Left ventricle myocardium inferior (tissue), 1 donor: ENCODE data around the gene IPMK. TPM values are rescaled to one million over a fixed set of nuclear protein-coding genes. Genes with fewer than 3 reads are reported as not detected.

Source experiments
- DNase-seq: peaks from one replicate; pipeline ENCODE4 v3.0.0-alpha.2; 2020
- H3K27ac ChIP-seq: fragments of 200-600 bp; replicated peaks from 2 replicates; pipeline ENCODE4 v1.8.0; 2021
- H3K27me3 ChIP-seq: fragments of 200-600 bp; 2 replicates; pipeline ENCODE4 v1.8.0; 2021; ENCODE audit warnings: low read depth
- H3K36me3 ChIP-seq: fragments of 200-600 bp; 2 replicates; pipeline ENCODE4 v1.8.0; 2021
- H3K4me1 ChIP-seq: fragments of 200-600 bp; 2 replicates; pipeline ENCODE4 v1.8.0; 2021
- H3K4me3 ChIP-seq: fragments of 200-600 bp; 2 replicates; pipeline ENCODE4 v1.8.0; 2021; ENCODE audit warnings: mild to moderate bottlenecking, moderate library complexity
- H3K9me3 ChIP-seq: fragments of 200-600 bp; replicated peaks from 2 replicates; pipeline ENCODE4 v1.8.0; 2021
- CTCF ChIP-seq: fragments of 200-600 bp; IDR thresholded peaks from 2 replicates; pipeline ENCODE4 v1.8.0; 2021; ENCODE audit warnings: antibody characterized with exemption, mild to moderate bottlenecking, borderline replicate concordance
- intact Hi-C: fragments of 100-400 bp; cut with micrococcal nuclease; formaldehyde crosslinking; loops from one replicate; pipeline ENCODE4 v1.11.0; 2022
- total RNA-seq: library from RNA; stranded (reverse); fragmentation: NEBNext Ultra II Directional; extraction: Animal tissue kit (Norgen Biotek cat#: 25700); gene quantifications from one replicate; pipeline ENCODE4 v1.2.1, GENCODE V29; 2021
- donor health status: DM: no; HTN: yes; CAD: no; lungs with severe emphysema.

The IPMK gene
- total RNA-seq, 1 donor from 2014 or later, result 2.3 TPM

GRCh38 chr10:58225654-58226053 lies 42.0 kb downstream of the IPMK start:
- H3K27ac ChIP-seq, result no peak overlapping the region
- no peak for DNase-seq
- H3K36me3 ChIP-seq, result peaks cover 40% of the 10 kb centered on the region
- TF ChIP-seq CTCF, result no peak
- intact Hi-C loops, result no loop called here
- no peaks in the 10 kb centered on the region for H3K27me3 ChIP-seq
- H3K9me3 ChIP-seq, result no peaks in the 10 kb centered on the region
- H3K4me3 ChIP-seq, result no peak overlapping the region
- H3K4me1 ChIP-seq, result peaks cover under 1% of the 10 kb centered on the region

- TF ChIP-seq CTCF, result no peak
- H3K4me3 ChIP-seq, result no peak overlapping the region
- no peak for DNase-seq
- intact Hi-C loops, result no loop called here
- peaks cover 19% of the 10 kb centered on the region for H3K4me1 ChIP-seq
- peaks cover 9% of the 10 kb centered on the region for H3K36me3 ChIP-seq
- H3K27ac ChIP-seq, result no peak overlapping the region
- H3K9me3 ChIP-seq, result no peaks in the 10 kb centered on the region
- no peaks in the 10 kb centered on the region for H3K27me3 ChIP-seq
These were observed 46.8 kb downstream of the IPMK start for GRCh38 chr10:58220769-58221451.

GRCh38 chr10:58219875-58220274 lies 47.8 kb downstream of the IPMK start:
- Histone ChIP-seq H3K27me3 (no peaks in the 10 kb centered on the region), H3K4me3 (no peak overlapping the region), H3K36me3 (no peaks in the 10 kb centered on the region), H3K4me1 (peaks cover 19% of the 10 kb centered on the region), H3K9me3 (no peaks in the 10 kb centered on the region), H3K27ac (no peak overlapping the region)
- TF ChIP-seq CTCF, result no peak
- no peak for DNase-seq
- intact Hi-C loops, result no loop called here

GRCh38 chr10:58217612-58218011 lies 50.1 kb downstream of the IPMK start:
- Histone ChIP-seq H3K4me3 (no peak overlapping the region), H3K27ac (no peak overlapping the region), H3K27me3 (no peaks in the 10 kb centered on the region), H3K4me1 (peaks cover 19% of the 10 kb centered on the region), H3K36me3 (peaks cover 6% of the 10 kb centered on the region), H3K9me3 (no peaks in the 10 kb centered on the region)
- no peak for TF ChIP-seq CTCF
- intact Hi-C loops, result no loop called here
- no peak for DNase-seq

GRCh38 chr10:58212622-58213021 lies 55.1 kb downstream of the IPMK start:
- H3K4me3 ChIP-seq, result no peak overlapping the region
- TF ChIP-seq CTCF, result no peak
- intact Hi-C loops, result no loop called here
- peaks cover 18% of the 10 kb centered on the region for H3K36me3 ChIP-seq
- peaks cover 3% of the 10 kb centered on the region for H3K4me1 ChIP-seq
- no peak overlapping the region for H3K27ac ChIP-seq
- no peaks in the 10 kb centered on the region for H3K27me3 ChIP-seq
- H3K9me3 ChIP-seq, result no peaks in the 10 kb centered on the region
- DNase-seq, result no peak
